Measurements from ENCODE around the gene CIITA.

CIITA gene

DNA sequence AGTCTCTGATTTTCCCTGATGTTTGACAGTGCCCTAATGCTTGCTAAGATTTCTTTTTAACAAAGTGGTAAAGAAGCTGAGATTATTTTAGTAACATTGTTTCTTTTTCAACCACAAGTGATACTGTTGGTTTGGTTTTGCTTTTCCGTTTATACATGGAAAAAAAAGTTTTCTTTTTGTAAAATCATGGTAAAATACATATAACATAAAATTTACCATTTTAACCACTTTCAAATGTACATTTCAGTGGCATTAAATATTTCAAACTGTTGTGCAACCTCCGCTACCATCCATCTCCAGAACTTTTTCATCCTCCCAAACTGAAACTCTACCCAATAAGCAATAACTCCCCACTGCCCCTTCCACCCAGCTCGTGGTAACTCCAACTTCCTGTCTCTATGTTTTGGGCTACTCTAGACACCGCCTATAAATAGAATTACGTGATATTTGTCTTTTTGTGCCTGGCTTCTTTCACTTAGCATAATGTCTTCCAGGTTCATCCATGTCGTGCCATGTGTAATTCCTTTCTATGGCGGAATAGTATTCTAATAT is 4.6 kb downstream of the CIITA start:
- no peak for DNase-seq

DNA sequence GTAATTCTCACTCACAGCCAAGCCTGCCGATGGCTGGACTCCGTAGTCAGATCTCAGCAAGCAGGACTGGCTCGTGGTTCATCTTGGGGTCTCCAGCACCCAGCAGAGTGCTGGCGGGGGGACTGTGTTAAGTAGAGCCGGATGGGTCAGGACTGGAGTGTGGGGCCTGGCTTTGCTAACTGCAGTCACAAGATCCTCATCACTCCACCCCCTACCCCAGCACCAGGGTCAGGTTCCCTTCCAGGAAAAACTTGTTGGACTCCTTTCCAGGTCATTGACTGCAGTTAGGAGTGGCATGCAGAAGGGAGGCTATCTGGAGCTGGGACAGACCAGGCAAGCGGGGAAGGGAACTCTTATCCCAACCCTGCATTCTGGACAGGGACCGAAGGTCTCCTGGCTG is 6.0 kb downstream of the CIITA start:
- no peak for DNase-seq

DNA sequence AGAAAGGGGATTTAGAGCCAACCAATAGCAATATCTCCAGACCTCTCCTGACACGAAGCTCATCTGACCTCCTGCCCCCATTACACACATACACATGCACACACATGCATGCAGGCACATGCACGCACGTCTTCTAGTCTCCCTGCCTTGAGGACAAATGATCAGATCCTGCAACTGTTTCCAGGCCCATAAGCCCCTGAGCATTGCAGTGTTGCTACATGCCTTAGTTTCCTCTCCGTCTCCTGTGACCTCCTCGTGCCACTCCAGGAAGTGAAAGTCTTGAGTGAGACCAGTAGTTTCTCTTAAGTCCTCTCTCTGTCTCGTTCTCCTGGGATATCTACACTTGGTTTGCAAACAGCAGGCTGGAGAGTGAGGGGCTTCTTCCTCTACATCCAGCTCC is 8.2 kb downstream of the CIITA start:
- no peak for DNase-seq

DNA sequence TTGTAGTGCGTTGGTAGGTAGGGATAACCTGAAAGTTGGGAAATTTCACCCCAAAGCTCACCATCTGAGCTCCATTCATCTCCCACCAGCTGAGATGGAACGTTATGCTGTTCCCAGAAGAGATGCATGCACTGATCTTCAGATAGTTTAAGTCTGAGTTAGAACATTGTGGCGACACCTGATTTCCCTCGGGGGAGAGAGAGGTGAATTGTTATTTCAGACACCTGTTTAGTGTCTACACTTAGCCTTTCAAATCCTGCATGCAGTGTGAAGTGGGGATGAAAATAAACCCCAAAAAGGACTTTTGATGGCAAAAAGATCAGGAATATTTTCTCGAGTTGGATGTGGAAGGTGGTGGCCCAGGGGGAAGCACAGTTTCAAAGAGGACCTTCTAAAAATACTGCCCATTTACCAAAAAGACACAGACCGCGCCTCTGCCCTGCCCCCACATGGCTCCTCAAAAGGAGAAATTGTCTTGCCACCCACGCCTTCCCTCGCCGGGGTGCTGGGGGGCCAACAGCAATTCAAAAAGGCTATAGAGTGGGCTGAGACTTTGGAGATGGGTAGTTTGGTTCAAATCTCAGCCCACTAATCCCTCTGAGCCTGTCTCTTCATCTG is 11.4 kb downstream of the CIITA start:
- DNase-seq, result no peak

DNA sequence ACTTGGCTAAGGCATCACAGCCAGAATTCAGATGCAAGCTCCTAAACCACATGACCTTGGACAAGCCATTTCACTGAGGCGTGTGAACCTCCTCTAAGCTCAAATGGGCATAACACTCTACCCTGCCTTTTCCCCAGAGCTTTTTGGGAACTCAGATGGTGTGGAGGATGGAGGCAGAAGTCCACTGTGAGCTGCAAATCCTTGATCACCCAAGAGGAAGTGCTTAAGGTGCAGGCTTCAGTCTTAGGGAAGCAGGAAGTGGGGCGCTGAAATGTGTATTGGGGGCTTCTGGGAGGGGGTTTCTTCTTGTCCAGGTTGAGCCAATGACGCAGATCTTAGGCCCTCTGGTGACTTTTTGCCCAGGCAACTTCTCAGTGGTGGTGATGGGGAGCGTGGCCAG is 12.9 kb downstream of the CIITA start:
- no peak for DNase-seq

DNA sequence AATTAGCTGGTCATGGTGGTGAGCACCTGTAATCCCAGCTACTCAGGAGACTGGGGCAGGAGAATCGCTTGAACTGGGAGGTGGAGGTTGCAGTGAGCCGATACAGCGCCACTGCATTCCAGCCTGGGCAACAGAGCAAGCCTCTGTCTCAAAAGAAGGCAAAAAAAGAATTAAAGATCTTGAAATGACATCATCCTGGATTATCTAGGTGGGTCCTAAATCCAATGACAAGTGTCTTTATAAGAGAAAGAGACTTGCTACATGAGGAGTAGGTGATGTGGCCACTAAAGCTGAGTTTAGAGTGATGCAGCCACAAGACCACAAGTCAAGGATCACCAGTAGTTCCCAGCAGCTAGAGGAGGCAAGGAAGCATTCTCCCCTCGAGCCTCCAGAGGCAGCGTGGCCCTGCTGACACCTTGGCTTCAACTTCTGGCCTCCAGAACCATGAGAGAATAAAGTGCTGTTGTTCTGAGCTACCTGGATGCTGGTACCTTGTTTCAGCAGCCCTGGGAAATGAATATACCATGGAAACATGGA is 15.8 kb downstream of the CIITA start:
- DNase-seq, result no peak

DNA sequence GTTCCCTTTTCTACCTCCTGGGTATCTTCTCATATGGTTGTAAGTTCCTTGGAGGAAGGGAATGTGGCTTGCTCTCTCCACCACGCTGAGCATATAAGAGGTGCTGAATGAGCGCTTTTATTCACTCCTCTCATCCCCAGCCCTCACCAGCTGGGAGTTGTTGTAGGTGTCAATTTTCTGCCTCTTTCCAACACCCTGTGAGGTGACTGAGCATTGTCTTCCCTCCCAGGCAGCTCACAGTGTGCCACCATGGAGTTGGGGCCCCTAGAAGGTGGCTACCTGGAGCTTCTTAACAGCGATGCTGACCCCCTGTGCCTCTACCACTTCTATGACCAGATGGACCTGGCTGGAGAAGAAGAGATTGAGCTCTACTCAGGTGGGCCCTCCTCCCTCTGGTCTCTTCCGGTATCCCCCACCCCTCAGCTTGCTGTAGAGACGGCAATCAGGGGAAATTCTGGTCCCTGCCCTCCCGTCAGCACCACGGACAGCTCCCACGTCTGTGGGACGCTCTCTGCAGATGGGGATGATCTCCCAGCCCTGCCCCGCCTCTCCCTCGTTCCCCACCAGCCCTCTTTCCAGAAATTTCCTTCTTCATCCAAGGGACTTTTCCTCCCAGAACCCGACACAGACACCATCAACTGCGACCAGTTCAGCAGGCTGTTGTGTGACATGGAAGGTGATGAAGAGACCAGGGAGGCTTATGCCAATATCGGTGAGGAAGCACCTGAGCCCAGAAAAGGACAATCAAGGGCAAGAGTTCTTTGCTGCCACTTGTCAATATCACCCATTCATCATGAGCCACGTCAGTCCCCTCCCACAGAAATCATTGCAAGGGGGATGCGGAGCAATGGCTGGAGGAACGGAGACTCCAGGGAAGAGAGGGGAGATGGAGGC is 18.3 kb downstream of the CIITA start:
- DNase-seq, result no peak

DNA sequence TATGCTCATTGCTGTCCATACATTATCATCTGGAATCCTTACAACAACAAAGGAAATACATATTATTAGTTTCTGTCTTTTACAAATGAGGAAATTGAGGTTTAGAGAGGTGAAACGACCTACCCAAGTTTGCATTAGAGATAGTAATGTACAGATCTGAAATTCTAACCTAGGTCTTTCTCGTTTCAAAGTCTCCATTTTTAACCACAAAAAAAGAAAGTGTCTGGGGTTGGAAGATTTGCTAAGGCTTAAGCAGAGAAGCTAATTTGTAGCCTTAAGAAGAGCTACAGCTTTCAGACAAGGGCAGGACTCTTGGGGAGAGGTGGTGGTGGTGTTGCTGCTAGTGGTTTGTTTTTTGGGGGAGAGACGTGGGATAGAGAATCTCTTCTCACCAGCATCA is 19.2 kb downstream of the CIITA start:
- no peak for DNase-seq

DNA sequence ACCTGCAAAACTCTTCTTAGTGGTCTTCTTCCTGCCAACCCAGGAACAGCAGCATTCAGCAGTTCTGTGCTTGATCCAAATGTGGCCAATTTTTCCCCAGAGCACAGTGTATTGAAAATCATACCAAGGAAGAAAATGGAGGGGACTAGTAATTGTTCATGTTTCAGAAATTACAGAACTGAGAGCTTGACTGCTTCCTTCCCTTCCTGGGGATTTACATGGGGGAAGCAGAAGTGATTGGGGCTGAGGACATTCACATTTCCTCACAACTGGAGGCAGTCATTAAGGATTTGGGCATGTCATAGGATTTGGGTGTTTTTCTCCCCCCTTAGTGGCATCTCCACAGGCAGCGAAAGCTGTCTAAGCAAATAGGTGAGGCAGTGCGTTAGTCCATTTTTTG is 19.7 kb downstream of the CIITA start:
- no peak for DNase-seq

DNA sequence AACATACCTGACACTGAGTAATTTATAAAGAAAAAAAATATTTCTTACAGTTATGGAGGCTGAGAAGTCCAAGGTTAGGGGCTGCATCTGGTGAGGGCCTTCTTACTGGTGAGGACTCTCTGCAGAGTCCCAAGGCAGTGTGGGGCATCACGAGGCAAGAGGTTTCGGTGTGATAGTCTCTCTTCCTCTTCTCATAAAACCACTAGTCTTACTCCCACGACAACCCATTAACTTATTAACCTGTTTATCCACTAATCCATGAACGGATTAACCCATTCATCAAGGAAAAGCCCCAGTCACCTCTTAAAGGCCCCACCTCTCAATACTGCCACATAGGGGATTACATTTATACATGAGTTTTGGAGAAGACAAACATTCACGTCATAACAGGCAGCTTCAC is 20.1 kb downstream of the CIITA start:
- no peak for DNase-seq

DNA sequence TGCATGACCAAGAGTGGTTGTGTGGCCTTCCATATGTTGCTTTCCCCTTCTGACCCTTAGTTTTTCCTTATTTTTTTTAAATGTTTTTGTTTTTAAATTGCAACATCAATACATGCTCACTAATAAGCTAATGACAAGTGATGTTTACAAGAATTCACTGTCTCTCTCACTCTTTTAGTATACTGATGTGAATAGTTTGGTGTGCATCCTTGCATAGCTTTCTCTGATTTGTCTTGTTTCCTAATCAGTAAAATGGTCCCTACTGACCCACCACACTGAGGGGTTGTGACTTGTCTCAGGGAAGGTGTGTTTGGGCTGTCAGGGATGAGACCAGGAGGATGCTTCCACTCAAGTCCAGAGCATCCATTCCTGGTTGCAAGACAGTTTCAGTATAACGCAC is 26.0 kb downstream of the CIITA start:
- no peak for DNase-seq

DNA sequence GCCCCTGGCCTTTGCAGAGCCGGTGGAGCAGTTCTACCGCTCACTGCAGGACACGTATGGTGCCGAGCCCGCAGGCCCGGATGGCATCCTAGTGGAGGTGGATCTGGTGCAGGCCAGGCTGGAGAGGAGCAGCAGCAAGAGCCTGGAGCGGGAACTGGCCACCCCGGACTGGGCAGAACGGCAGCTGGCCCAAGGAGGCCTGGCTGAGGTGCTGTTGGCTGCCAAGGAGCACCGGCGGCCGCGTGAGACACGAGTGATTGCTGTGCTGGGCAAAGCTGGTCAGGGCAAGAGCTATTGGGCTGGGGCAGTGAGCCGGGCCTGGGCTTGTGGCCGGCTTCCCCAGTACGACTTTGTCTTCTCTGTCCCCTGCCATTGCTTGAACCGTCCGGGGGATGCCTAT is 29.5 kb downstream of the CIITA start:
- no peak for DNase-seq

DNA sequence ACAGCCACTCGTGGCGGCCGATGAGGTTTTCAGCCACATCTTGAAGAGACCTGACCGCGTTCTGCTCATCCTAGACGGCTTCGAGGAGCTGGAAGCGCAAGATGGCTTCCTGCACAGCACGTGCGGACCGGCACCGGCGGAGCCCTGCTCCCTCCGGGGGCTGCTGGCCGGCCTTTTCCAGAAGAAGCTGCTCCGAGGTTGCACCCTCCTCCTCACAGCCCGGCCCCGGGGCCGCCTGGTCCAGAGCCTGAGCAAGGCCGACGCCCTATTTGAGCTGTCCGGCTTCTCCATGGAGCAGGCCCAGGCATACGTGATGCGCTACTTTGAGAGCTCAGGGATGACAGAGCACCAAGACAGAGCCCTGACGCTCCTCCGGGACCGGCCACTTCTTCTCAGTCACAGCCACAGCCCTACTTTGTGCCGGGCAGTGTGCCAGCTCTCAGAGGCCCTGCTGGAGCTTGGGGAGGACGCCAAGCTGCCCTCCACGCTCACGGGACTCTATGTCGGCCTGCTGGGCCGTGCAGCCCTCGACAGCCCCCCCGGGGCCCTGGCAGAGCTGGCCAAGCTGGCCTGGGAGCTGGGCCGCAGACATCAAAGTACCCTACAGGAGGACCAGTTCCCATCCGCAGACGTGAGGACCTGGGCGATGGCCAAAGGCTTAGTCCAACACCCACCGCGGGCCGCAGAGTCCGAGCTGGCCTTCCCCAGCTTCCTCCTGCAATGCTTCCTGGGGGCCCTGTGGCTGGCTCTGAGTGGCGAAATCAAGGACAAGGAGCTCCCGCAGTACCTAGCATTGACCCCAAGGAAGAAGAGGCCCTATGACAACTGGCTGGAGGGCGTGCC is 30.1 kb downstream of the CIITA start:
- no peak for DNase-seq

DNA sequence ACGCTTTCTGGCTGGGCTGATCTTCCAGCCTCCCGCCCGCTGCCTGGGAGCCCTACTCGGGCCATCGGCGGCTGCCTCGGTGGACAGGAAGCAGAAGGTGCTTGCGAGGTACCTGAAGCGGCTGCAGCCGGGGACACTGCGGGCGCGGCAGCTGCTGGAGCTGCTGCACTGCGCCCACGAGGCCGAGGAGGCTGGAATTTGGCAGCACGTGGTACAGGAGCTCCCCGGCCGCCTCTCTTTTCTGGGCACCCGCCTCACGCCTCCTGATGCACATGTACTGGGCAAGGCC is 30.7 kb downstream of the CIITA start:
- no peak for DNase-seq

DNA sequence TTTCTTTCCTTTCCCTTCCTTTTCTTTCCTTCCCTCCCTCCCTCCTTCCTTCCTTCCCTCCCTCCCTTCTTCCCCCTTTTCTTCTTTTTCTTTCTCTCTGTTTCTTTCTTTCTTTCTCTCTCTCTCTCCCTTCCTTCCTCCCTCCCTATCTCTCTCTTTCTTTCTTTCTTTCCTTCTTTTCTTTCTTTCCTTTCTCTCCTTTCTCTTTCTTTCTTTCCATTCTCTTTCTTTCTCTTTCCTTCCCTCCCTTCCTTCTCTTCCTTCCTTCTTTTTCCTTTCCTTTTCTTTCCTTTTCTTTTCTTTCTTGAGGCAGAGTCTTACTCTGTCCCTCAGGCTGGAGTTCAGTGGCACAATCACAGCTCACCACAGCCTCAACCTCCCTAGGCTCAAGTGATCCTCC is 34.3 kb downstream of the CIITA start:
- DNase-seq, result no peak

DNA sequence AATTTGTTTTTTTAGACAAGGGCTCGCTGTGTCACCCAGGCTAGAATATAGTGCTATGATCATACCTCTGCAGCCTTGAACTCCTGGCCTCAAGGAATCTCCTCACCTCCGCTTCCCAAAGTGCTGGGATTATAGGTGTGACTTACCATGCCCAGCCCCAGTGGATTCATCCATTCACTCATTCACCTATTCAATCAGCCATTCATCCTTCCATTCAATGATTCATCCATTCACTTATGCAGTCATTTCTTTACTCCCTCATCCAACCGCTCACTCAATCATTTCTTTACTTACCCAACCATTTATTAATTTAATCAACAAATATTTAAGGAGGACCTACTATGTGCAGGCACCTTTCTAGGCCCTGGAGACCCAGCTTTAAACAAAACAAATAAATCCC is 39.5 kb downstream of the CIITA start:
- DNase-seq, result no peak

DNA sequence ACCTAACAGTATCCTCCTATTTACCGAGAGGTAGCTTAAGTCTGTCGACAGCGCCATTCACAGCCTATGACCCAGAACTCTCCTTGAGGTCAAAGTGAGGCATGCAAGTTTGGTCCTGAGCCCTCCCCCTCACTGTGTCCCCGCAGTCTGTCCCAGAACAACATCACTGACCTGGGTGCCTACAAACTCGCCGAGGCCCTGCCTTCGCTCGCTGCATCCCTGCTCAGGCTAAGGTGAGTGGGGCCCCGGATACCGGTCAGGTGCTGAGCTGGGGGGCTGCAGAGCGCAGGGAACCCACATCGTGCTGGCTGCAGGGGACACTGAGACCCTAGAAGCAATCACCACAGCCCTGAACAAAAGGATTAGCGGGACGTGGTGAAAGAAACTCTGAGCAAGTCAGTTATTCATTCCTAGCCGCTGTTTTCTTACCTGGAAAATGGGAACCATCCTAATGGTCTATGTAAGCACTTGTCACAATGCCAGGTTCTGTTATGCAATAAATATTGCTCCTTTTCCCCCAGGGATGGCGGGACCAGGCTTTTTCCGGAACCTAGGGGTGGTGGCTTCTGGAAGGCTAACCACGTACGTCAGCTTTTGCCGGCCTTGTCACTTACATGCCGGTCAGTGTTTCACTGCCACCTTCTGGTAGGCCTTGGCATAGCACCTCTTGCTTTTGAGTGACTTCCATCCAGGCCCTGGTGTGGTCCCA is 41.4 kb downstream of the CIITA start:
- peak; percentile 74 for DNase-seq

DNA sequence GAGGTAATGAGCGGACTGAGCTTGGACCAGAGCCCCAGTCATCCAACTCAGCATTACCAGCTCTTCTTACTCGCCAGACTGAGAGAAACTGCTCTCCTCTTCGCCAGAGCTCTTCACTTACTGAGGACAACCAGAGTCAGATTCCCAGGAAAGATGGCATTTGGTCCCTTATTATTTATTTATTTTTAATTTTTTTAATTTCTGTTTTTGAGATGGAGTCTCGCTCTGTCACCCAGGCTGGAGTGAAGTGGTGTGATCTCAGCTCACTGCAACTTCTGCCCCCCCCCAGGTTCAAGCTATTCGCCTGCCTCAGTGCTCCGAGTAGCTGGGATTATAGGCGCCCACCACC is 42.0 kb downstream of the CIITA start:
- no peak for DNase-seq

DNA sequence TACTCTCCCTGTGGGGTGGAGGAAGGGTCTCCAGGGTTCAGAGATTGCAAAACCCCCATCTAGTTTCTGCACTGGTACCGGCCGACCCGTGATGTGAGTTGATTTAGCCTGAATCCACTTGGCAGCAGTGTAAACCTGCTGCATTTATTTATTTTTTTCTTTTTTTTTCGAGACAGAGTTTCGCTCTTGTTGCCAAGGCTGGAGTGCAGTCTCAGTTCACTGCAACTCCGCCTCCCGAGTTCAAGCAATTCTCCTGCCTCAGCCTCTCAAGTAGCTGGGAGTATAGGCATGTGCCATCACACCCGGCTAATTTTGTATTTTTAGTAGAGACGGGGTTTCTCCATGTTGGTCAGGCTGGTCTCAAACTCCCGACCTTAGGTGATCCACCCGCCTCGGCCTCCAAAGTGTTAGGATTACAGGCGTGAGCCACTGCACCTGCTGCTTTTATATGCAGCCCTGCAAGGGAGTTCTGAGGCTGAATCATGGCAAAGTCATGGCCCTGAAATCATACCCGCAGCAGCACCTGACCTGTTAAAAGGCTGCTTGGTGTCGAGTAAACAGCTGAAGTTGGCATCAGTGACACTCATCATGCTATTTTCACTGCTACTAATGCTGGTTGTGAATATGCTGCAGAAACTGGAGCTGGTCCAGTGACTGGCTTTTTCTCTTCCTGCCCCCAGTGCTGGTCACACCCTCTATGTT is 43.9 kb downstream of the CIITA start:
- no peak for DNase-seq

DNA sequence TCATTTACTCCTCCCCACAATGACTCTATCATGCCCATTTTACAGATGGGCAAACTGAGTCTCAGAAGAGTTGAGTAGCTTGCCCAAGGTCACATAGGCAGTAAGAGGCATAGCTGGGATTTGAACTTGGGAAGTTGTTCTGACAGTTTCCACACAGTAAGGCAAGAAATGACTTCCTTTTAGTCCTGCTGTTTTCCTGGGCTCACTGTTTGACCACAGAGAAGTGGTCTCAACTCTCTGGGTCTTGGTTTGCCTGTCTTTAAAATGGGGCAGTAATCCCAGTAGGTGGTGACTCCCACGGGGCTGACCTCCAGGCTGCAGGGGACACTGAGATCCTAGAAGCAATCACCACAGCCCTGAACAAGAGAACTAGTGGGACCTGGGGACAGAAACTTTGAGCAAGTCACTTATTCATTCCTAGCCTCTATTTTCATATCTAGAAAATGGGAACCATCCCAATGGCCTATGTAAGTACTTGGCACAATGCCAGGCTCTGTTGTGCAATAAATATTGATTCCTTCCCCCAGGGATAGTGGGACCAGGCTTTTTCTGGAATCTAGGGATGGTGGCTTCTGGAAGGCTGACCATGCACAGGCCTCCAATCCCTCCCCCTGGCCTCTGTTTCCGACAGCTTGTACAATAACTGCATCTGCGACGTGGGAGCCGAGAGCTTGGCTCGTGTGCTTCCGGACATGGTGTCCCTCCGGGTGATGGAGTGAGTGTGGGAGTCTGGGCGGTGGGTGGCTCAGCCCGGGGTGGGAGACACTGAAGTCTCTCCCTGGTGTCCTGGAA is 44.7 kb downstream of the CIITA start:
- DNase-seq, result no peak
